ENCODE data around the gene CPPED1. TPM values are rescaled to one million over a fixed set of nuclear protein-coding genes. Genes with fewer than 3 reads are reported as not detected.
"Not testable (repeated sequence)": the region's sequence is repeated elsewhere in the genome, so short reads cannot be mapped to it uniquely, and the experiment has no call there.

Gene CPPED1
- total RNA-seq, 1 donor: 13.8 TPM

GRCh38 chr16:12815361-12815760 lies 11.7 kb upstream of the CPPED1 start:
- peak; percentile 20 for DNase-seq (ENCODE audit: low read depth)
- H3K4me3 ChIP-seq (ENCODE audit: low read depth, low read length): no peak overlapping the region
- peak; percentile 25 for TF ChIP-seq CTCF (IDR thresholded peaks at IDR 0.05; ENCODE audit: insufficient read depth, low read depth, low read length)

- H3K4me3 ChIP-seq (ENCODE audit: low read depth, low read length); DNase-seq (ENCODE audit: low read depth): not testable (repeated sequence)
These were observed 10.0 kb upstream of the CPPED1 start for GRCh38 chr16:12813734-12814133.

- not testable (repeated sequence) for DNase-seq (ENCODE audit: low read depth); H3K4me3 ChIP-seq (ENCODE audit: low read depth, low read length)
These were observed 9.6 kb upstream of the CPPED1 start for GRCh38 chr16:12813321-12813720.

GRCh38 chr16:12811441-12812383 lies 8.0 kb upstream of the CPPED1 start:
- no peak for DNase-seq (ENCODE audit: low read depth)
- no peak for TF ChIP-seq CTCF (IDR thresholded peaks at IDR 0.05; ENCODE audit: insufficient read depth, low read depth, low read length)
- no peak overlapping the region for H3K4me3 ChIP-seq (ENCODE audit: low read depth, low read length)

GRCh38 chr16:12805066-12805465 lies 1.4 kb upstream of the CPPED1 start:
- no peak for DNase-seq (ENCODE audit: low read depth)
- H3K4me3 ChIP-seq (ENCODE audit: low read depth, low read length): no peak overlapping the region
- TF ChIP-seq CTCF (IDR thresholded peaks at IDR 0.05; ENCODE audit: insufficient read depth, low read depth, low read length): no peak

GRCh38 chr16:12804395-12804794 lies 708 bp upstream of the CPPED1 start:
- H3K4me3 ChIP-seq (ENCODE audit: low read depth, low read length): no peak overlapping the region
- no peak for TF ChIP-seq CTCF (IDR thresholded peaks at IDR 0.05; ENCODE audit: insufficient read depth, low read depth, low read length)
- no peak for DNase-seq (ENCODE audit: low read depth)

GRCh38 chr16:12802661-12803060 lies 1.0 kb downstream of the CPPED1 start:
- H3K4me3 ChIP-seq (ENCODE audit: low read depth, low read length): peak overlapping the region; percentile 72
- TF ChIP-seq CTCF (IDR thresholded peaks at IDR 0.05; ENCODE audit: insufficient read depth, low read depth, low read length): no peak

GRCh38 chr16:12802048-12802447 lies 1.6 kb downstream of the CPPED1 start:
- TF ChIP-seq CTCF (IDR thresholded peaks at IDR 0.05; ENCODE audit: insufficient read depth, low read depth, low read length): no peak
- H3K4me3 ChIP-seq (ENCODE audit: low read depth, low read length): peak overlapping the region; percentile 44
- no peak for DNase-seq (ENCODE audit: low read depth)

More at GRCh38 chr16:12802661-12803060, 1.0 kb downstream of the CPPED1 start:
- no peak for DNase-seq (ENCODE audit: low read depth)

All from fibroblast of villous mesenchyme (primary cell).